BE2C (cell line): ENCODE data around the gene ALK.

Experiments used
- DNase-seq: peaks from one replicate; pipeline ENCODE4 v3.0.0-alpha.2; 2020
- H3K27me3 ChIP-seq: fragments of 250-450 bp; sonication (Bioruptor Pico); 2 replicates; pipeline ENCODE4 v1.5.1; 2020; ENCODE audit warnings: mild to moderate bottlenecking
- H3K36me3 ChIP-seq: fragments of 250-450 bp; sonication (Bioruptor Pico); 2 replicates; pipeline ENCODE4 v1.5.1; 2020; ENCODE audit warnings: mild to moderate bottlenecking
- H3K4me1 ChIP-seq: fragments of 250-450 bp; sonication (Bioruptor Pico); 2 replicates; pipeline ENCODE4 v1.5.1; 2020
- H3K4me3 ChIP-seq: 2 replicates; pipeline ENCODE4 v1.5.1; 2011; ENCODE audit warnings: low read depth, low read length
- H3K9me3 ChIP-seq: fragments of 250-450 bp; sonication (Bioruptor Pico); 2 replicates; pipeline ENCODE4 v1.5.1; 2020
- CTCF ChIP-seq: IDR thresholded peaks from 2 replicates; pipeline ENCODE4 v1.5.1; 2012; ENCODE audit warnings: mild to moderate bottlenecking, low read depth, low read length

ALK gene

DNA sequence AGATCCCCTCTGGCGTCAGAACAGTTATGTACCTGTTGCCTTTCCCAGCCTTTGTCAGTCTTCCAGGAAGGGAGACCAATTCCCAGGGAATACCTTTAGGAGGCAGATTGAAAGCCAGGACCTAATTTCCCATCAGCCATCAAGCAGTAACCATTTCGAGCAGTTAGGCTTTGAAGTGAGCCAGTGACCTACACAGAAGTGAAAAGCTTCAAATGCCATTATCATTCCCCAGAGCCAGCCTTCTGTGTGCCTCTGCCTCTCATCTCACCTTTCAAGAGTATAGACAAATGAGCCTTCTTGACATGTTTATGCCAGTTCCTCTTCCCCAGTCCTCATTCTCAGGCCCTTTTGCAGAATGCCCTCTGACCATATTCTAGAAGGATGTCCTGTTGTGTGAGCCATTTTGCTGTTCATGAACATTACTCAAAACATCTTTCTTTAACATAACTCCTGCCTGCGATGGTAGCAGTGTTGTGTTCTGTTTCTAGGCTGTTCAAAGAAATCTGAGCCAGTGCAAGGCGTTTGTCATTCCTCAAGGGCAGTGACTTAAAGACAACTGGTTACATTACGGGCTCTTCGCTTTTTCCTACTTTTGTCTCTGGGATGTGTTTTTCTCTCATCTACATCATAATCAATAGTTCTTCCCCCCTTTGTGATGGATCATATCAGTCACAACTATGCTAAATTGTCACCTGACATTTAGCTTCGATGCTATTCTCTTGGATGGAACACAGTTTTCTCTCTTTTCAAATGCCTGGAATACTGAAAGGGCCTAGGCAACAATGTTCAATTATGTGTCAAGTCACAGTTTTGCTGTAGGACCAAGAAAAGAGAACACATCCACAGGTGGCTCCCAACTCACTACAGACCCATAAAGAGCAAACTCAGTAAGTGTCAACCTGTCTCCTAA is 138.6 kb downstream of the ALK start:
- no peaks in the 10 kb centered on the region for H3K36me3 ChIP-seq
- H3K4me1 ChIP-seq: no peaks in the 10 kb centered on the region
- TF ChIP-seq CTCF: no peak
- H3K9me3 ChIP-seq: no peaks in the 10 kb centered on the region
- DNase-seq: no peak
- H3K27me3 ChIP-seq: no peaks in the 10 kb centered on the region
- H3K4me3 ChIP-seq: no peak overlapping the region

DNA sequence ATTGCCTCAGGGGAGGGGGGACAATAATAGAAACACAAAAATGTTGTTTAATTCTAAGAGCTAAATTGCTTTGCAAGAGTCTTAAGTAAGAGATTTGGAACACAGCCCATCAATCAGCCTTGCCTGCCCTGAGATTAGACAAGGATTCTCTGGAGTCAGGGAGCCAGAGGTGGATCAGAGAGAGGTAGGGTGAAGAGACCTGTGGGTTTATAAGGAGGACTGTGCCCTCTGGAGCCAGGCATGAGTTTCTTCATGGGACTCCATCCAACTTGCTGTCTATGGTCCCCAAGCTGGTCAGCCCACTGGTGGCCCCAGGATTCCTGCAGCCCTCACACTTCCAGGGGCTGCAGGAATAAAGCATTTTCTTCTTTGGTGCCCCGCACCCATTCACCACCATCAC is 139.3 kb downstream of the ALK start:
- DNase-seq: no peak
- H3K9me3 ChIP-seq: no peaks in the 10 kb centered on the region
- no peak for TF ChIP-seq CTCF
- H3K27me3 ChIP-seq: no peaks in the 10 kb centered on the region
- no peak overlapping the region for H3K4me3 ChIP-seq
- H3K36me3 ChIP-seq: no peaks in the 10 kb centered on the region
- no peaks in the 10 kb centered on the region for H3K4me1 ChIP-seq

GRCh38 chr2:29780906-29781305 is 140.5 kb downstream of the ALK start:
- H3K9me3 ChIP-seq: no peaks in the 10 kb centered on the region
- DNase-seq: no peak
- no peaks in the 10 kb centered on the region for H3K4me1 ChIP-seq
- no peaks in the 10 kb centered on the region for H3K27me3 ChIP-seq
- no peak overlapping the region for H3K4me3 ChIP-seq
- no peak for TF ChIP-seq CTCF
- H3K36me3 ChIP-seq: no peaks in the 10 kb centered on the region

DNA sequence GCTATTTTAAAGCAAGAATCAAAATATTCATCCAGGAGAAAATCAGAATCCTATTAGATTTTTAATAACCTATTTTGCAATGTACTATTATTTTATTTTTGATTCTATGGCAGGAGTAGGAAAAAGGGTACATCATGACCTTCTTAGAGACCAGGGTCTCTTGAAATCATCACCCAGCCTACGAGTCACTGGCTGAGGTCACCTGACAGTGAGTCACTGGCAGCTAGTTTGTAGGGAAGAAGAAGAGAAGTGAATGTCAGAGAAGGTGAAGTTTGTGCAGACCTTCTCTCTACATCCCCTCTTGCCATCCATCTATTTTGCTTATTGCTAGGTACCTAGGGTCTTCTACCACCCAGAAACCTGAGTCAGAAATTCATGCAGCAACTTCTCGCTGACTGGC is 144.2 kb downstream of the ALK start:
- Histone ChIP-seq H3K27me3 (no peaks in the 10 kb centered on the region), H3K4me1 (no peaks in the 10 kb centered on the region), H3K36me3 (no peaks in the 10 kb centered on the region), H3K4me3 (no peak overlapping the region), H3K9me3 (no peaks in the 10 kb centered on the region)
- no peak for DNase-seq
- no peak for TF ChIP-seq CTCF

GRCh38 chr2:29776406-29776805 is 145.0 kb downstream of the ALK start:
- no peak for DNase-seq
- H3K27me3 ChIP-seq: no peaks in the 10 kb centered on the region
- H3K4me1 ChIP-seq: no peaks in the 10 kb centered on the region
- no peak for TF ChIP-seq CTCF
- no peaks in the 10 kb centered on the region for H3K36me3 ChIP-seq
- H3K4me3 ChIP-seq: no peak overlapping the region
- no peaks in the 10 kb centered on the region for H3K9me3 ChIP-seq

GRCh38 chr2:29775937-29776336 is 145.4 kb downstream of the ALK start:
- Histone ChIP-seq H3K9me3 (no peaks in the 10 kb centered on the region), H3K36me3 (no peaks in the 10 kb centered on the region), H3K27me3 (no peaks in the 10 kb centered on the region), H3K4me1 (no peaks in the 10 kb centered on the region), H3K4me3 (no peak overlapping the region)
- TF ChIP-seq CTCF: no peak
- DNase-seq: no peak
